ENCODE measurements around the gene ARAF. TPM values are rescaled to one million over a fixed set of nuclear protein-coding genes. Genes with fewer than 3 reads are reported as not detected.

The ARAF gene
- polyA plus RNA-seq, 3 donors = 34.3 to 54.8 (median 40.7) TPM

DNA sequence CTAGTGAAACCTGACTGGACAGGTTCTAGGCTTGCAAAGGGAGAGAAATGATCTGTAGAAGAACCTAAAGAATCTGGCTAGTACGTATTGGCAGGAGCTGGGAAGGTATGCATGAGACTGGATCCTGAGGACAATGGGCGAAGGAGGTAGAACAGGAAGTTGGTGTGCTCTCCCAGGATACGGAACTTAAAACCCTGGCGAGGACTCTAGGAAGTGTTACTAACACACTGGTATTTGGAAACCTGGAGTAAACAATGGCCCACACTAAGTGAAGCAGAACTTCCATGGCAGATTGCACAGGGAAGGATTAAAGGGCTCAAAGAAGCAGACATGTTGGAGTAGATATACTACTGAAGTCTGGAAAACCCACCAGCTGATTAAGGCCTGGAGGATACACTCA is 49.5 kb downstream of the ARAF start:
- WGBS, 3 donors = 60 to 76% (median 65%) methylated on average over 4 of the region's 4 CpGs
- H3K27ac ChIP-seq (ENCODE audit: low read depth, low read length) = no peak overlapping the region

DNA sequence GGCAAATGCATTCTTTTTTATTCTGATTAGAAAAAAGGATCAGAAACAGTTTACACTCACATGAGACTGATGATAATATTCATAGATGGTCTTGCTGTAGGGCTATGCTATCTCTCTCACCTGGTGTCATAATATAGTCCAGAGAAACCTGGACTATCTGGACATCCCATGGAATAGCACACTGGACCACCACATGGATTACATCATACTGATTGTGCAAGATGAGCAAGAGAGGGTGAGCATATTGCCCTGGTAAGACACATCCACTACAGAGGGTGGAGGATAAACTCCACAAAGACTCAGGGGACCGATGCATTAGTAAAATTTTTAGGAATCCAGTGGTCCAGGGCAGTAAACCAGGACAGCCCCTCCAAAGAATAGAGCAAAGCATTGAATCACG is 50.5 kb downstream of the ARAF start:
- WGBS, 3 donors = 70 to 100% (median 93%) methylated on average over 2 of the region's 2 CpGs
- no peak overlapping the region for H3K27ac ChIP-seq (ENCODE audit: low read depth, low read length)

DNA sequence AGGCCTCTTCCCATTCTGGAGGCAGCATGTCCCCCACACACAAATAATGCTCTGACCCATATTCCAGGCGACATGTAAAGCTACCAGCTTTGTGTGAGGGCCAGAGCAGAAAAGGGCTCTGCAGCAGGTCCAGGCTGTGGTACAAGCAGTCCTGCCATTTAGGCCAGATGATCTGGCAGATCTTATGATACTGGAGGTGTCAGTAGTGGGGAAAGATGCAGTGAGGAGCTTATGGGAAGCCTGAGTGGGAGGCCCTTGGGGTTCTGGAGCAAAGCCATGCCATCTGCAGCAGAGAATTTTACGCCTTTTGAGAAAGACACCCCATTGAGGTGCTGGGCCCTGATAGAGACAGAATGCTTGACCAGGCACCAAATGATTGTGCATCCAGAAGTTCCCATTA is 50.9 kb downstream of the ARAF start:
- no peak overlapping the region for H3K27ac ChIP-seq (ENCODE audit: low read depth, low read length)
- WGBS, 3 donors = 67 to 96% (median 93%) methylated on average over 2 of the region's 2 CpGs

GRCh38 chrX:47612418-47612817 is 51.4 kb downstream of the ARAF start:
- no peak overlapping the region for H3K27ac ChIP-seq (ENCODE audit: low read depth, low read length)

DNA sequence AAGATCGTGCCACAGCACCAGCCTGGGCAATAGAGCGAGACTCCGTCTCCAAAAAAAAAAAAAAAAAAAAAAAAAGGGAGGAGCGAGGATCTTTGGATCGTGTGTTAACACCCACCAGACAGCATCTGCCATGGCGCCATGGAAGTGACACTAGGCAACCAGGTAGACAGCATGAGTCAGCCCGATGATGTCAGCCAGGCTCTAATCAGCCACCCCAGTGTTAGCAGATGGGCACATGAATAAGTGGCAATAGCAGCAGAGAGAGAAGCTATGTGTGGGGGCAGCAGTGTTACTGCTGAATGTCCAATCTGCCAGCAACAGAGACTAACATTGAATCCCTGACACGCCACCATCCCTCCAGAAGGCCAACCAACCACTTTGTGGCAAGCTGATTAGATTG is 52.1 kb downstream of the ARAF start:
- no peak overlapping the region for H3K27ac ChIP-seq (ENCODE audit: low read depth, low read length)
- 84 to 91% (median 87%) methylated on average over 5 to 8 of the region's 8 CpGs for WGBS, 3 donors

DNA sequence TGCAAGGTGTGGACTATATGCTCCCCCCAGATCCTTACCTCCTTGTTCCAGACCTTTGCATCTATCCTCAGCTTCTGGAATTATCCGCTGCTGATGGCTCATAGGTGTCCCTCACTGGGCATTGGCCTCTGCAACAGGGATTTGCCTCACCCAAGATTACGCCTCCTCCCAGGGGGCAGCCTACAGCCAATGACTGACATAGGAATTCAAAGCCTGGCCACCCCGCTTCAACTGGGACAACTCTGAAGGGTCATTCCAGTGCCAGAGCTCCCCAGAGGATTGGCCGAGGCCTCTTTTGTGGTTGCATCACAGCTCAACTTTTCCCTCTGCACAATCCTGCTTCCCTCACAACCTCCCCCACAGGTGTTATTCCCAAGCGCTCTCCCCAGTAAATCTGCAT is 53.6 kb downstream of the ARAF start:
- H3K27ac ChIP-seq (ENCODE audit: low read depth, low read length) = no peak overlapping the region
- WGBS, 3 donors = 52 to 81% (median 79%) methylated on average over 3 to 5 of the region's 5 CpGs

- 35 to 70% (median 52%) methylated on average over 10 to 28 of the region's 32 CpGs for WGBS, 3 donors
- H3K27ac ChIP-seq (ENCODE audit: low read depth, low read length) = no peak overlapping the region
Measured at GRCh38 chrX:47618923-47619485, 58.0 kb downstream of the ARAF start.

DNA sequence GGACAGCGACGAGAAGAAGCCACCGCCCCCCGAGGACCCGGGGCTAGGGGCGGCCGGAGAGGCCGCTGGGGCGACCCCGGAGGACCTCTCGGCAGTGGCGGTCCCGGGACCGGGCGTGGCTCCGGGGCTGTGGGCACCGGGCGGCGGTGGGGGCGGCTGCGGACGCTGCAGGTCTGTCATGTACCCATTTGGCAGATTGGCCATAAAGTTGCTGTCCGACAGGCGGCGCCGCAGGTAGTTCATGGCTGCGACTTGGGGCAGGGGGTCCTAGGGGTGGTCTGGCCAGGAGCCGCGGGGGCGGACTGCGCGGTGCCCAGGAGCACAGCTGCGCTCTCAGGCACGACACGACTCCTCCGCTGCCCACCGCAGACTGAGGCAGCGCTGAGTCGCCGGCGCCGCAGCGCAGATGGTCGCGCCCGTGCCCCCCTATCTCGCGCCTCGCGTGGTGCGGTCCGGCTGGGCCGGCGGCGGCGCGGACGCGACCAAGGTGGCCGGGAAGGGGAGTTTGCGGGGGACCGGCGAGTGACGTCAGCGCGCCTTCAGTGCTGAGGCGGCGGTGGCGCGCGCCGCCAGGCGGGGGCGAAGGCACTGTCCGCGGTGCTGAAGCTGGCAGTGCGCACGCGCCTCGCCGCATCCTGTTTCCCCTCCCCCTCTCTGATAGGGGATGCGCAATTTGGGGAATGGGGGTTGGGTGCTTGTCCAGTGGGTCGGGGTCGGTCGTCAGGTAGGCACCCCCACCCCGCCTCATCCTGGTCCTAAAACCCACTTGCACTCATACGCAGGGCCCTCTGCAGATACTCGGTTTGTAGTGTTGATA is 58.7 kb downstream of the ARAF start, which contains the start of gene SYN1:
TSS of gene SYN1 (minus strand) at position 372 of the 817 bp plus-strand sequence. CDS start at position 243, 129 bp downstream.
- no peak within 1 kb of the TSS for H3K27ac ChIP-seq (ENCODE audit: low read depth, low read length)
- WGBS, 3 donors = 2 to 33% (median 3%) methylated on average over 19 to 88 of the region's 88 CpGs

DNA sequence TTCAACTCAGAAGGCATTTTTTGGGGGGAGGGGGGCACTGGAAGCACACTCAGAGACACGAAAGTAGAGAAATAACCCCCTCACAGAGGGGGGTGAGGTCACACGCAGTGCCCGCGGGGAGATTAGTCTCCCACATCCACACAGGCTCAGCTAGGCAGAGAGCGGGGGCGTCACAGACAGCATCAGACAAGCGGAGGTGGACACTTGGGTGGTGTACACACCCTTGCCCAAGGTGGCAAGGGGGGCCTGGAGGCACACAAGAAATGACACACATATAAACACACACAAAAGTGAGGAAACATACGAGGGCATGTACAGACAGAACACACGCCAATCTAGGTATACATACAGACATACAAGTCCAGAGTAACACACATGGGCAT is 59.3 kb downstream of the ARAF start:
- 43 to 69% (median 50%) methylated on average over 9 of the region's 9 CpGs for WGBS, 3 donors

More for the DNA sequence above, 59.3 kb downstream of the ARAF start:
- no peak overlapping the region for H3K27ac ChIP-seq (ENCODE audit: low read depth, low read length)

Other genes with a start within 250 kb of the ARAF start
- not detected for gene ZNF157, start 190.6 kb upstream of the ARAF start, polyA plus RNA-seq
- 1 to 10 TPM; 1.3 to 3.5 (median 2.1) TPM for gene ZNF41, start 78.0 kb upstream of the ARAF start, polyA plus RNA-seq
- gene TIMP1, start 21.2 kb downstream of the ARAF start, polyA plus RNA-seq = 100 to 1,000 TPM in 2 of 3 donors, 10 to 100 TPM in 1; 56.0 to 538 (median 342) TPM
- gene SYN1, start 58.7 kb downstream of the ARAF start, polyA plus RNA-seq = 1 to 10 TPM in 2 of 3 donors, under 1 TPM in 1; 0.69 to 3.0 (median 1.4) TPM
- 10 to 100 TPM in 1 of 3 donors, 1 to 10 TPM in 2; 1.5 to 17.1 (median 7.3) TPM for gene CFP, start 68.7 kb downstream of the ARAF start, polyA plus RNA-seq
- gene ELK1, start 89.4 kb downstream of the ARAF start, polyA plus RNA-seq = 10 to 100 TPM; 11.5 to 27.3 (median 23.1) TPM
- 100 to 1,000 TPM; 108 to 208 (median 149) TPM for gene UXT, start 98.0 kb downstream of the ARAF start, polyA plus RNA-seq

Data from adipose tissue (tissue), 3 donors.